Measurements from ENCODE around the gene EML5. TPM values are rescaled to one million over a fixed set of nuclear protein-coding genes. Genes with fewer than 3 reads are reported as not detected.

Gene EML5
- total RNA-seq, 4 donors from 2014 or later: 0.82 to 1.6 (median 1.3) TPM

- no peak overlapping the region for H3K27ac ChIP-seq
- no peak for DNase-seq
- 77 to 89% methylated on average over 2 of the region's 2 CpGs for WGBS, 2 donors
- no peak overlapping the region for H3K4me3 ChIP-seq
- no peaks in the 10 kb centered on the region for H3K4me1 ChIP-seq
- intact Hi-C loops (cut with DNase I): no loop called here
- TF ChIP-seq CTCF (IDR thresholded peaks at IDR 0.05): no peak
- H3K36me3 ChIP-seq: no peaks in the 10 kb centered on the region
- no peaks in the 10 kb centered on the region for H3K9me3 ChIP-seq
- H3K27me3 ChIP-seq: no peaks in the 10 kb centered on the region
These were observed 59.6 kb downstream of the EML5 start for GRCh38 chr14:88733121-88733520.

DNA sequence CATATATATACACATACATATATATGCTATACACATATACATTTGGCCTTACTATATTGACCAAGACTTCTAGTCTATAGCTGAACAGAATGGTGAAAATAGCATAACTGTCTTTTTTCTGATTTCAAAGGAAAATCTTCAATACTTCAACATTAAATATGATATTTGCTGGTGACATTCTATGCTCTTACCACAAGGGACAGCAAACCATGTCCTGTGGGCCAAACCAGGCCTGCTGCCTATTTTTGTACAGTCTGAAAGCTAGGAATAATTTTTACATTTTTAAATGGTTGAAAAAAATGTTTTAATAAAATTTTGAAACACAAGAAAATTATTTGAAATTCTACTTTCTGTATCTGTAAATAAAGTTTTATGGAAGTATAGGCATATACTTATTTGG is 63.6 kb downstream of the EML5 start:
- DNase-seq: no peak
- no peaks in the 10 kb centered on the region for H3K9me3 ChIP-seq
- TF ChIP-seq POLR2A (IDR thresholded peaks at IDR 0.05) (no peak), CTCF (IDR thresholded peaks at IDR 0.05) (peak in 1 of 6 experiments; percentile 27)
- H3K36me3 ChIP-seq: no peaks in the 10 kb centered on the region
- H3K4me1 ChIP-seq: no peaks in the 10 kb centered on the region
- no peak overlapping the region for H3K4me3 ChIP-seq
- H3K27me3 ChIP-seq: no peaks in the 10 kb centered on the region
- intact Hi-C loops (cut with DNase I): no loop called here
- H3K27ac ChIP-seq: no peak overlapping the region

GRCh38 chr14:88727057-88727456 is 65.7 kb downstream of the EML5 start:
- TF ChIP-seq POLR2A (IDR thresholded peaks at IDR 0.05): no peak
- no peak for TF ChIP-seq CTCF (IDR thresholded peaks at IDR 0.05)
- no peak for DNase-seq
- no peaks in the 10 kb centered on the region for H3K36me3 ChIP-seq
- H3K27ac ChIP-seq: no peak overlapping the region
- H3K9me3 ChIP-seq: no peaks in the 10 kb centered on the region
- no peaks in the 10 kb centered on the region for H3K27me3 ChIP-seq
- no peak overlapping the region for H3K4me3 ChIP-seq
- intact Hi-C loops (cut with DNase I): no loop called here
- WGBS, 2 donors: 75 to 94% methylated on average over 4 of the region's 4 CpGs
- no peaks in the 10 kb centered on the region for H3K4me1 ChIP-seq

DNA sequence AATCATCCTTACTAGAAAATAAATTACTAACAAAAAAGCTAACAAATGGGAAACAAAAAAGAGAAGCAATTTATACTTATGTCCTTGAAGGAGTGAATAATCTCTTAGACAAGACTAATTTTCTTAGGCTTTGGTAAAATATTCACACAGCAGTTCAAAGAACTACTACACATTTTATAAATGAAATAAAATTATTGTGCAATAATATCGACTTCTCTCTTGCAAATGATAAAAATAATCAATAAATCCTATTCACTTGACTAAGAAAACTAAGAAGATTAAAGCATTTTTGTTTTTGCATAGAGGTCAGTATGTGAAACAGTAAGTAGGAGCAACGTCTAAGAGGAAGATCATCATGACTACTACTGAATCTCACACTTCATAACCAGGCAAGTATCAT is 82.0 kb downstream of the EML5 start:
- Histone ChIP-seq H3K4me3 (no peak overlapping the region), H3K27me3 (no peaks in the 10 kb centered on the region), H3K9me3 (no peaks in the 10 kb centered on the region), H3K27ac (no peak overlapping the region), H3K4me1 (no peaks in the 10 kb centered on the region), H3K36me3 (no peaks in the 10 kb centered on the region)
- TF ChIP-seq CTCF (IDR thresholded peaks at IDR 0.05) (no peak), POLR2A (IDR thresholded peaks at IDR 0.05) (no peak)
- DNase-seq: no peak
- 73 to 81% methylated on average over 2 of the region's 2 CpGs for WGBS, 2 donors
- intact Hi-C loops (cut with DNase I): no loop called here

- Histone ChIP-seq H3K27ac (no peak overlapping the region), H3K4me1 (no peaks in the 10 kb centered on the region), H3K27me3 (no peaks in the 10 kb centered on the region), H3K9me3 (no peaks in the 10 kb centered on the region), H3K36me3 (no peaks in the 10 kb centered on the region), H3K4me3 (no peak overlapping the region)
- 80 to 94% methylated on average over 1 of the region's 1 CpG for WGBS, 2 donors
- intact Hi-C loops (cut with DNase I): no loop called here
- TF ChIP-seq CTCF (IDR thresholded peaks at IDR 0.05) (no peak), POLR2A (IDR thresholded peaks at IDR 0.05) (no peak)
- DNase-seq: no peak
These were observed 85.7 kb downstream of the EML5 start for GRCh38 chr14:88707088-88707487.
